H9 (cell line): ENCODE data around the gene CCNQ. TPM values are rescaled to one million over a fixed set of nuclear protein-coding genes. Genes with fewer than 3 reads are reported as not detected.

Experiments
- DNase-seq: peaks from one replicate; pipeline ENCODE4 v3.0.0-alpha.2; 2017
- H2AFZ ChIP-seq: one replicate; pipeline ENCODE4 v1.6.1; 2013; ENCODE audit warnings: mild to moderate bottlenecking, low read length, control low read depth, moderate library complexity
- H2AK5ac ChIP-seq: 2 replicates; pipeline ENCODE4 v1.6.1; 2013; ENCODE audit warnings: low read length, control low read depth, mixed read lengths; ENCODE audit not compliant: insufficient read length
- H2BK120ac ChIP-seq: one replicate; pipeline ENCODE4 v1.6.1; 2013; ENCODE audit warnings: low read depth, mild to moderate bottlenecking, low read length, control low read depth, inconsistent platforms; ENCODE audit not compliant: poor library complexity, severe bottlenecking
- H2BK12ac ChIP-seq: 2 replicates; pipeline ENCODE4 v1.6.1; 2013; ENCODE audit warnings: low read length, control low read depth, mixed read lengths, low read depth; ENCODE audit not compliant: insufficient read length
- H2BK15ac ChIP-seq: 2 replicates; pipeline ENCODE4 v1.6.1; 2013; ENCODE audit warnings: low read depth, low read length, control low read depth
- H2BK20ac ChIP-seq: one replicate; pipeline ENCODE4 v1.6.1; 2013; ENCODE audit warnings: low read depth, mild to moderate bottlenecking, low read length, control low read depth, inconsistent platforms; ENCODE audit not compliant: poor library complexity, severe bottlenecking
- H2BK5ac ChIP-seq: 2 replicates; pipeline ENCODE4 v1.6.1; 2013; ENCODE audit warnings: low read length, control low read depth, mixed read lengths; ENCODE audit not compliant: insufficient read length
- H3K14ac ChIP-seq: 2 replicates; pipeline ENCODE4 v1.6.1; 2013; ENCODE audit warnings: low read length, control low read depth; ENCODE audit not compliant: insufficient read depth
- H3K18ac ChIP-seq: 2 replicates; pipeline ENCODE4 v1.6.1; 2013; ENCODE audit warnings: low read depth, mild to moderate bottlenecking, mixed read lengths, low read length, control low read depth; ENCODE audit not compliant: insufficient read length
- H3K23ac ChIP-seq: 2 replicates; pipeline ENCODE4 v1.6.1; 2013; ENCODE audit warnings: low read length, control low read depth, mixed read lengths, low read depth; ENCODE audit not compliant: insufficient read length
- H3K23me2 ChIP-seq: 2 replicates; pipeline ENCODE4 v1.6.1; 2013; ENCODE audit warnings: low read depth, mild to moderate bottlenecking, mixed read lengths, low read length, control low read depth; ENCODE audit not compliant: insufficient read length, poor library complexity, severe bottlenecking
- H3K27ac ChIP-seq: 2 replicates; pipeline ENCODE4 v1.5.1; 2013; ENCODE audit warnings: low read length, control low read depth, mixed read lengths, low read depth; ENCODE audit not compliant: insufficient read length
- H3K27me3 ChIP-seq: 2 replicates; pipeline ENCODE4 v1.6.1; 2013; ENCODE audit warnings: low read length, control low read depth, inconsistent platforms; ENCODE audit not compliant: insufficient read depth
- H3K4ac ChIP-seq: 2 replicates; pipeline ENCODE4 v1.6.1; 2013; ENCODE audit warnings: low read depth, mild to moderate bottlenecking, control low read depth, inconsistent platforms, low read length, moderate library complexity
- H3K4me1 ChIP-seq: 2 replicates; pipeline ENCODE4 v1.6.1; 2013; ENCODE audit warnings: low read length, control low read depth, inconsistent platforms; ENCODE audit not compliant: insufficient read depth
- H3K4me2 ChIP-seq: 2 replicates; pipeline ENCODE4 v1.6.1; 2013; ENCODE audit warnings: low read length, control low read depth, mixed read lengths; ENCODE audit not compliant: insufficient read length, insufficient read depth
- H3K56ac ChIP-seq: 2 replicates; pipeline ENCODE4 v1.6.1; 2013; ENCODE audit warnings: low read depth, mild to moderate bottlenecking, mixed read lengths, low read length, control low read depth; ENCODE audit not compliant: insufficient read length
- H3K79me1 ChIP-seq: 2 replicates; pipeline ENCODE4 v1.6.1; 2013; ENCODE audit warnings: low read depth, mild to moderate bottlenecking, moderate library complexity, low read length, control low read depth, inconsistent platforms; ENCODE audit not compliant: insufficient read depth, poor library complexity, severe bottlenecking
- H3K79me2 ChIP-seq: 2 replicates; pipeline ENCODE4 v1.6.1; 2013; ENCODE audit warnings: low read length, control low read depth, inconsistent platforms; ENCODE audit not compliant: insufficient read depth
- H3K9ac ChIP-seq: 2 replicates; pipeline ENCODE4 v1.6.1; 2013; ENCODE audit warnings: low read length, control low read depth, mixed read lengths; ENCODE audit not compliant: insufficient read length; ENCODE audit errors: extremely low read depth
- H3K9me3 ChIP-seq: one replicate; pipeline ENCODE4 v1.6.1; 2013; ENCODE audit warnings: low read depth, low read length, inconsistent platforms; ENCODE audit not compliant: control insufficient read depth
- H3T11ph ChIP-seq: one replicate; pipeline ENCODE4 v1.6.1; 2013; ENCODE audit warnings: mild to moderate bottlenecking, low read length, control low read depth, inconsistent platforms
- H4K20me1 ChIP-seq: one replicate; pipeline ENCODE4 v1.6.1; 2013; ENCODE audit not compliant: control insufficient read depth, insufficient read length, insufficient read depth
- H4K5ac ChIP-seq: 2 replicates; pipeline ENCODE4 v1.6.1; 2013; ENCODE audit warnings: low read depth, mild to moderate bottlenecking, mixed read lengths, low read length, control low read depth; ENCODE audit not compliant: insufficient read length
- H4K8ac ChIP-seq: replicated peaks from 2 replicates; pipeline ENCODE4 v1.6.1; 2013; ENCODE audit warnings: low read length, control low read depth, mixed read lengths, low read depth; ENCODE audit not compliant: insufficient read length
- H4K91ac ChIP-seq: 2 replicates; pipeline ENCODE4 v1.6.1; 2013; ENCODE audit warnings: low read depth, mild to moderate bottlenecking, moderate library complexity, mixed read lengths, low read length, control low read depth; ENCODE audit not compliant: insufficient read length
- H3K27ac Mint-ChIP-seq, 3 experiments: 2 replicates in 2 of 3; 3 replicates in 1 of 3; pipeline ENCODE4 v1.8.0; 2020 to 2021; ENCODE audit warnings: mixed read lengths in 3 of 3, mild to moderate bottlenecking in 1 of 3, moderate library complexity in 1 of 3
- H3K27me3 Mint-ChIP-seq: 2 replicates; pipeline ENCODE4 v1.8.0; 2021; ENCODE audit warnings: low read depth, mild to moderate bottlenecking, moderate library complexity, mixed read lengths
- H3K36me3 Mint-ChIP-seq, 3 experiments: 2 replicates in 2 of 3; 3 replicates in 1 of 3; pipeline ENCODE4 v1.8.0; 2020 to 2021; ENCODE audit warnings: low read depth in 3 of 3, mixed read lengths in 3 of 3; ENCODE audit not compliant: insufficient read depth in 1 of 3
- H3K4me1 Mint-ChIP-seq, 2 experiments: 2 replicates each; pipeline ENCODE4 v1.8.0; 2020; ENCODE audit warnings: mixed read lengths in 2 of 2
- H3K4me3 Mint-ChIP-seq, 2 experiments: 2 replicates in 1 of 2; 3 replicates in 1 of 2; pipeline ENCODE4 v1.8.0; 2020 to 2021; ENCODE audit warnings: mild to moderate bottlenecking in 2 of 2, mixed read lengths in 2 of 2, moderate library complexity in 1 of 2
- H3K9me3 Mint-ChIP-seq, 2 experiments: 2 replicates in 1 of 2; 3 replicates in 1 of 2; pipeline ENCODE4 v1.8.0; 2020; ENCODE audit warnings: mild to moderate bottlenecking in 2 of 2, mixed read lengths in 2 of 2, moderate library complexity in 1 of 2
- CTCF ChIP-seq: fragments of 200-600 bp; sonication (generic); conservative IDR thresholded peaks from 3 replicates; pipeline ENCODE4 v1.8.0; 2021; ENCODE audit warnings: antibody characterized with exemption, mild to moderate bottlenecking
- WGBS: extraction: QIAGEN DNeasy Blood & Tissue Kit; methylation state at CpG from one replicate; pipeline ENCODE4 v1.1.7; 2013; ENCODE audit warnings: missing lambda C conversion rate, low lambda C conversion rate, mixed read lengths; ENCODE audit not compliant: insufficient read length; ENCODE audit errors: extremely low coverage; 5-methylcytosine and 5-hydroxymethylcytosine counted together
- long read RNA-seq: library from polyadenylated mRNA; unstranded; transcript quantifications from one replicate; pipeline ENCODE4 v2.0.0, GENCODE V29; 2020
- total RNA-seq: library from RNA; stranded (reverse); gene quantifications from 2 replicates; pipeline ENCODE4 v1.2.1, GENCODE V29; 2021

The CCNQ gene
- total RNA-seq: 16.1 and 18.4 TPM in 2 replicates
- long read RNA-seq, partial matches to known transcripts: 0 of 2 reads
- long read RNA-seq, other reads (novel, unspliced or antisense): 0 of 2 reads

- H3K4me3 Mint-ChIP-seq: peak within 1 kb of the TSS; percentile 76 to 87
- no peak within 1 kb of the TSS for H2BK20ac ChIP-seq
- peaks cover 19% of the 10 kb centered on the region for H3K27me3 Mint-ChIP-seq
- H2AFZ ChIP-seq: no peak within 1 kb of the TSS
- H3K4me2 ChIP-seq: peak within 1 kb of the TSS; percentile 89
- H3K36me3 Mint-ChIP-seq: peaks cover 11 to 26% (median 24%) of the 10 kb centered on the region in 3 experiments
- H3K23ac ChIP-seq: no peak within 1 kb of the TSS
- peaks cover 33% of the 10 kb centered on the region for H3K9me3 ChIP-seq
- no peak within 1 kb of the TSS for H2BK12ac ChIP-seq
- peaks cover 77% of the 10 kb centered on the region in 2 experiments for H3K9me3 Mint-ChIP-seq
- H4K5ac ChIP-seq: no peak within 1 kb of the TSS
- peak; percentile 33 for DNase-seq
- H4K8ac ChIP-seq: no peak within 1 kb of the TSS
- no peak within 1 kb of the TSS for H3K27ac ChIP-seq
- H3K18ac ChIP-seq: no peak within 1 kb of the TSS
- H3T11ph ChIP-seq: no peak within 1 kb of the TSS
- no peak within 1 kb of the TSS for H3K14ac ChIP-seq
- H2BK5ac ChIP-seq: no peak within 1 kb of the TSS
- no peak within 1 kb of the TSS for H2AK5ac ChIP-seq
- no peaks in the 10 kb centered on the region for H3K27me3 ChIP-seq
- no peaks in the 10 kb centered on the region for H3K4me1 ChIP-seq
- H3K27ac Mint-ChIP-seq: no peak within 1 kb of the TSS; a peak in 1 of 7 replicates
- peaks cover 8 to 10% of the 10 kb centered on the region in 2 experiments for H3K4me1 Mint-ChIP-seq
- H2BK120ac ChIP-seq: no peak within 1 kb of the TSS
- no peaks in the 10 kb centered on the region for H3K79me1 ChIP-seq
- whole genome bisulfite sequencing: no CpG with 5 or more reads among the region's 79 CpGs
- peaks cover 2% of the 10 kb centered on the region for H4K20me1 ChIP-seq
- no peak within 1 kb of the TSS for H4K91ac ChIP-seq
- TF ChIP-seq CTCF: no peak
- H3K9ac ChIP-seq: no peak within 1 kb of the TSS
- H2BK15ac ChIP-seq: no peak within 1 kb of the TSS
- H3K79me2 ChIP-seq: no peaks in the 10 kb centered on the region
- H3K23me2 ChIP-seq: peaks cover 14% of the 10 kb centered on the region
- H3K4ac ChIP-seq: no peak within 1 kb of the TSS
- no peak within 1 kb of the TSS for H3K56ac ChIP-seq
These were observed at the start of gene CCNQ for GRCh38 chrX:153598541-153599191. TSS of gene CCNQ (minus strand) at chrX:153599139. CDS start at chrX:153599073, 66 bp downstream.
